Superior temporal gyrus (tissue), 1 donor: ENCODE results near the gene TMEM186.
"Not testable (repeated sequence)": the region's sequence is repeated elsewhere in the genome, so short reads cannot be mapped to it uniquely, and the experiment has no call there.

Experiments used
- DNase-seq: peaks from one replicate; pipeline ENCODE4 v3.0.0-alpha.2; 2016; ENCODE audit errors: extremely low spot score

TMEM186 gene

DNA sequence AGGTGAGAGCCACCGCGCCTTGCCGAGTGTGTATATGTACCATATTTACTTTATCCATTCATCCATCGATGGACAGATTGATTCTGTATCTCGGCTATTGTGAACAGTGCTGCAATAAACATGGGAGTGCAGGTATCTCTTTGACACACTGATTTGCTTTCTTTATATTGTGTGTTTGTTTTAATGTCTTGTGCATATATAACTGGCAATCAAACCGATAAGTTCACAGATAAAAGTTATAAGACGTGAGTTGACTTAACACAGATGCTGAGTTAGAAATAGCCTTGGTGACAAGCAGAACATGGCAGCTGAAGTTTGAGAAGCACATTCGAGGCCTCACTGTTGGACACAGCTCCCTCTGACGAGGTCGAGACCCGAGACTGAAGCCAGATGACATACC lies 23.2 kb downstream of the TMEM186 start:
- no peak for DNase-seq

DNA sequence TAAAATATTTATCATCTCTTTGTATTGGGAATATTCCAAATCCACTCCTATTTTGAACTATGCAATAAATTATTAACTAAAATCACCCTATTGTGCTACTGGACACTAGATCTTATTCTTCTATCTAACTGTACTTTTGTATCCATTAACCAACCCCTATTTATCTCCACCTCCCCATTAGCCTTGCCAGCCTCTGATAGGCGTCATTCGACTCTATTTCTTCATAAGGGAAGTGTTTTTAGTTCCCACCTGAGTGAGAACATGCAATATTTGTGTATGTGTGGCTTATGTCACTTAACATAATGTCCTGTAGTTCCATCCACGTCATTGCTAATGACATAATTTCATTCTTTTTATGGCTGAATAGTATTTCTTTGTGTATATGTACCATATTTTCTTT lies 23.9 kb downstream of the TMEM186 start:
- no peak for DNase-seq

DNA sequence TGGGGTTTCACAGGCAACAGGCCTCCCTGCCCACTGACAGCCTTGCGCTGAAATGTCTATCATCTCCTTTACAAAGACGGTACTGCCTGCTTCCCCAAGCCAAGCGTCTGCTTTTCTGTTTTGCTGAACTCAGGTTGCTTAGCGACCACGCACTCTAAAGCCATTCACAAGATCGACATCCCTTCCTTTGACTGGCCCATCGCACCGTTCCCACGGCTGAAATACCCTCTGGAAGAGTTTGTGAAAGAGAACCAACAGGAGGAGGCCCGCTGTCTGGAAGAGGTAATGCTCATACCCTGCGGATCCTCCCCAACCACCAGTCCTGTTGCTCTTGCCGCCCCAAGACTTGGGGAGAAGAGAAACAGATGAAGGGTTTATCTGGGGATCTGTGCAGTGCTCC lies 28.7 kb downstream of the TMEM186 start:
- DNase-seq: no peak

DNA sequence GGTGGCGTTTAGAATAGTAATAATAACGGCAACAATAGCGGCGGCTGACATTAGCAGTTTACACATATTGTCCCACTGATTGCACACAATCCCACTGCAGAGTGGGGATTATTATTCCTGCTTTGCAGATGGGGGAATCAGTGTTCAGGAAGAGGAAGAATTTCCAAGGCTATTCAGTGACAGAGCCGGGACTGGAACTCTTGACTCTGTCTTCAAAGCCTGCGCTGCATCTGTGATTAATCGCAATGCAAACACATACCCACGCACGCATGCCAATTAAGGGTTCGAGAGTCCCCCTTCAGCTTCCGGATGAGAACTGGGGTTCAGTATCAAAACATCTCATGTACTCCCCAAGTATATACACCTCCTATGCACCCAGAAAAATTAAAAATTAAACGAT lies 29.2 kb downstream of the TMEM186 start:
- no peak for DNase-seq

DNA sequence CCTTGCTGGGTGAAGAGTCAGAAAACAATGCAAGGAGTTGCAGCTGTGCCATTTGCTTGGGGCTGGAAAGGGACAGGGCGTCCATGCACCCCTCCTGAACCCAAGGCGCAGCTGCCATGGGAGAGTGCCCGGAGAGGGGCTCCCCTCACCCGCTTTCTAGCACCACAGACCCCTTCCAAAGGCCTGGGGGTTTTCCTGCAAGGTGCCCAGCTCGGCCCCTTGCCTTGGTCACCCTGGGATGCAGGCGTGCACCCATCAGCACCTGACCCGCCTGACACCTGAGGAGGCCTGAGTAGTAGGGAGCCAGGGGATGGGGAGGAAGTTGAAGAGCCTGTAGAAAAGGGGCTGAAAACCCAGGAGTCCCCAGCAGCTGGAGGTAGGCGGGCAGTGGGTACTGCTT lies 30.3 kb downstream of the TMEM186 start:
- no peak for DNase-seq

DNA sequence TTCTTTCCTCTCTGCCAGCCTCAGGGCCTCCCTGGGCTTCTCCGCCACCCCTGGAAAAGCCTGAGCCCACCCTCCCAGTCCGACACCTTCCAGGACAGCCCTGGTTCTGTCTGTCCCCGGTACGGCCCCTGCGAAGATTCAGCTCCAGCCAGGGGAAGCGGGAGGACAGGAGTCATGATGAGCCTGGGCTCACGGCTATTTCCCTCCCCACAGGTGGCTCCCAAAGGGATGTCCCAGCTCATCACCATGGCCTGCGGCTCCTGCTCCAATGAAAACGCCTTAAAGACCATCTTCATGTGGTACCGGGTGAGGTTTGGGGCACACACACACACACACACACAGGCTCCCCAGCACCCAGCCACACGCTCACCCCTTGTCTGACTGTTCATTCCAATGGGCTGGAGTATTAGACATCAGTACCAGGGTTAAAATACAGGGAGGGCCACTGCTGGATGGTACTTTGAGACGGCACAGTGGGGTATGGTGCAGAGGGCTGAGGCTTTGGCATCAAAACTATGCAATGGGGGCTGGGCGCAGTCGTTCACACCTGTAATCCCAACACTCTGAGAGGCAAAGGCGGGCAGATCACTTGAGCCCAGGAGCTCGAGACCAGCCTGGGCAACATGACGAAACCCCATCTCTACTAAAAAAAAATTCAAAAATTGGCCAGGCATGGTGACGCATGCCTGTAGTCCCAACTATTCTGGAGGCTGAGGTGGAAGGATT lies 32.8 kb downstream of the TMEM186 start:
- no peak for DNase-seq

DNA sequence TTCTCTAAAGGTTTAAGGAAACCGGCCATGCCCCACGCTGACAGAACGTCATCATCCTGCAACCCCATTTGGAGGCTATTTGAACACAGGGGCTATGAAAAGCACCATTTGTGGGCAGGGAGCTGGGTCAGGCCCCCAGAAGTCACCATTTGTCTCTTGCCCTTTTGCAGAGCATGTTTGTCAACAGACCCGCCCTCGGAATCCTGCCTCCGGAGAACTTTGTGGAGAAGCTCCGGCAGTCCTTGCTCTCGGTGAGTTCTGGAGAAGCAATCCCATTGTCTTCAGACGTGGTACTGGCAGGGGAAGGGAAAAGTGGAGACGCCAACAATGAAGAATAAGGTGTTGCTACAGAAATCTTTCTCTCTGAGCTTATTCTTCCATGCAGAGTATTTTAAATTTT lies 33.5 kb downstream of the TMEM186 start:
- no peak for DNase-seq

DNA sequence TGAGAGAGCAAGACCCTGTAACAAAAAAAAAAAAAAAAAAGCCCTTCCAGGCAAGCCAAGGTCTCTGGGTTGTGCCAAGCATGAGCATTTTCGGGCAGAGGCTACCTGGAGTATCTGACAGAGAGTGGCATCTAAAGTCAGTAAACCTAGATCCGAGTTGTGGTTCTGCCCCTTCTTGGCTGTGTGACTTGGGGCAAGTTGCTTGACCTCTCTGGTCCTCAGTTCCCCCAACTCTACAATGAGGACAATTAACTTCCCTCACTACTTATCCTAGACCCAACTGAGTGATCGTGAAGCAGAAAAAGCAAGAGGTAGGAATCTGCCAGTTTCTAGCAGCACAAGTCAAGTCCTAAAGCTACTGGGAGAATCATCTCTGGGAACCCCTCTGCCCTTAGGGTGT lies 34.4 kb downstream of the TMEM186 start:
- DNase-seq: no peak

DNA sequence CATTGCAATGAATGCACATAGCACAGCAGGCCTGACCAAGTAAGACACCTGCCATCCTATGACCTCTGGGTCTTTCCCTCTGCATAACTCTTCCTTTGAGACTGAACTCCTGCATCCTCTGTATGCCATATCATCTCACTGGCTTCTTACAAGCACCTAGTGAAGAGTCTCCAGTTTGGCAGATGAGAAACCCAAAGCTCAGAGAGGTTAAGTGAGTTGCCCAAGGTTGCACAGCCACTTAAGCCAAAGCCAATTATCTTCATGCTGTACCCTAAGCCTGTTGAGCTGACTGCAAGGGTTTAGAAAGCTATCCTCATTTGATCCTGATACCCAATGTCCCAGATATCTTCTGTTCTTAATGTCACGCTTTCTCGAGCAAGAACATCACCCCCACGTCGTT lies 35.2 kb downstream of the TMEM186 start:
- no peak for DNase-seq

DNA sequence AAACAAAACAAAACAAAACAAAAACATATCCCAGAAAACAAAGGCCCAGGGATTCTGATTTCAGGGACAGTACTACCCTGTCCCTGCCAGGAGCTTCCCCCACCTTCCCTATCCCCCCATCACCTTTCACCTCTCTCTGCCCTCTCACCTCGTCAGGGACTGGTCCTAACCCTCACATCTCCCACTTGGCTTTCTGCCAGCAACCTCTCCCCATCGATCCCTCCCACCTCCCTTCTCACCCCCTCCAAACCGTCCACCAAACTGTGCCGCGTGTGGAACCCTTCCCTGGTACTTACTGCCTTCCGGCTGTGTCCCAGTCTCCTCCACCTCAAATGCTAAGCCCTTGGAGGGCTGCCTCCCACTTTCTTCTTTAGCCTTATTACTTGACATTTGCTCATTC lies 36.4 kb downstream of the TMEM186 start:
- no peak for DNase-seq

DNA sequence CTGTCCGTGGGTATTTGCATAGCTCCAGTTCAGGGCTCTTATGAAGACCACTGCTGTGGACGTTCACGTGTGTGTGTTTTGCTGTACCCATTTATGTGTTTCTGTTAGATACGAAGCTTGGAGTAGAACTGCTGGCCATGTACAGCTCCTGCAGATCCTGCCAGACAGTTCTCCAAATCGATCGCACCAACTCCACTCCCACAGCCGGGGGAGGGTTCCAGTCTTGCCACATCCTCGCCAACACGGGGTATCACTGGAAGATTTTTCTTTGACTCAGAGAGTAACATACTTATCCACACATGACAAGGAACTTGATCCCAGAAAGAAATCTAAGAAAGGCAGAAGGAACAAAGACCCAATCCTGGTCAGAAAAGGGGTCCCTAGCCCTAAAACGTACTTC lies 37.4 kb downstream of the TMEM186 start:
- no peak for DNase-seq

DNA sequence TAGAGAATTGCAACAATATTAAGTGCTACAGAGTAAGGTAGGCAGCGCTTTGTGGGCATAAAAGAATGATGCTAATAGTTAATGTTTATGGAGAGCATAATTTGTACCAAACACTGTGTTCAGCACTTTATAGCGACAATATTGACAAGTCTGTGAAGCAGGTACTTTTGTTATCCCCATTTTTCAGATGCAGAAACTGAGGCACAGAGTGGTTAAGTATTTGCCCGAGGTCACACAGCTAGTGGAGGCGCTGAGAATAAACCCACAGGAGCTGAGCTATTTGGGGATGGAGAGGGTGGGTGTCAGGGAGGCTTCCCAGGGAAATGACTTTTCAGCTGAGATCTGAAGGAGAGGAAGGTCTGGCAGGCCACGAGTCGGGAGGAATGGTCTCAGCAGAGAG lies 39.4 kb downstream of the TMEM186 start:
- no peak for DNase-seq

DNA sequence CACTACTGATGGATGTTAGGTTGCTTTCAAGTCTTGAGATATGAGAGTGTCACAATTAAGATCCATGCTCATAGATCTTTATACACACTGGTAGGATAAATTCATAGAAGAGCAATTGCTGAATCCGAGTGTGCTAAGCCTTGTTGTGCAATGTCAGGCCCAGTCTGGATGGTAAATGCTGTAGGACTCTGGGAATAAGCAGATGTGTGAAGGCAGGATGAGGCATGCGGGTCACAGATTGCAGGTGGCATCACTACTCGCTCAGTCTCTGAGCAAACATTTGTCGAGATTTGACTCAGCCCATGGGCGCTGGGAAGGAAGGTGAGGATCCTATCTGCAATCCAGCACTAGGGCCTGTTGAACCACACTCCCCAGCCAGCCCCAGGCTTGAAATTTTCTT lies 40.7 kb downstream of the TMEM186 start:
- no peak for DNase-seq

DNA sequence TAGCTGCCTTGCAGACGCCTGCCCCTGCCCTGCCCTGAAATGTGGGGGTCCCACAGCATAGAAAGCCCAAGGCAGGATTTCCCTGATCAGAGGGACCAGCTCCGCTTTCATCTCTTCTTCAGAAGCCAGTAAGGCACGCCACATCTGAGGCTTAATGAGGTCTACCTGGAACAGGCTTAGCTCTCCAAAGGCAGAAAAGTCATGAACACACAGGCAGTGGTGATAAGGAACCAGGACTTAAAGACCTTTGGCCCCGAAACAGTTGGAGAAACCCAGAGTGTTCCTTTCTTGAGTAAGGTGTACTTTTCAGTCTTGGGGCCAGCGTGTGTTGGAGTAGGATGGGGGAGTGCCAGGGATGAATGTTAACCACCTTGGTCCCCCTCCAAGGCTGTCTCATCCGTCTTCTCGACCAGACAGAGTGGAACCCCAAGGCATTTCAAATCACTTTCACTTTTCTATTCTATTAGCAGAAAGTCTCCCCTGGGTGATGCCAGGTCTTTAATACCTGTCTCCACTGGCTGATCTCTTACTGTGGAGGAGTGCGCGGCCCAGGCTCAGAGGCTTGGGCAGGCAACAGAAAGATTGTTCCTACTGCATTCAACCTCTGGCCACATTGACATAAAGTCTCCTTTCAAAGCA lies 43.9 kb downstream of the TMEM186 start:
- no peak for DNase-seq

DNA sequence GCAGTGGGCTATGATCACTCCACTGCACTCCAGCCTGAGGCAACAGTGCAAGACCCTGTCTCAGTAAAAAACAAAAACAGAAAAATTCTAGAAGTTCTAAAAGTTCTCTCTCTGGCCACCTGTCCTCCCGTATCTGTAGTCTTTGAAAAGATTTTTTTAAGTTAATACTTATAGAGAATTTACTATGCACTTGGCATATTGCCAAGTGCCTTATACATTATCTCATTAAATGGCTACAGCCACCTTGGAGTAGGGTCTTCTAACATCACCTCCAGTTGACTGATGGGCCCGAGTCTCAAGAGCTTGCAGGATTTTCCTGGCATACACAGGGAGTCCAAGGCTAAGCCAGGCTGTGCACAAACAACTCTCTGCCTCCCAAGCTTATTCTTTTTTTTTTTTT lies 44.7 kb downstream of the TMEM186 start:
- DNase-seq: no peak

DNA sequence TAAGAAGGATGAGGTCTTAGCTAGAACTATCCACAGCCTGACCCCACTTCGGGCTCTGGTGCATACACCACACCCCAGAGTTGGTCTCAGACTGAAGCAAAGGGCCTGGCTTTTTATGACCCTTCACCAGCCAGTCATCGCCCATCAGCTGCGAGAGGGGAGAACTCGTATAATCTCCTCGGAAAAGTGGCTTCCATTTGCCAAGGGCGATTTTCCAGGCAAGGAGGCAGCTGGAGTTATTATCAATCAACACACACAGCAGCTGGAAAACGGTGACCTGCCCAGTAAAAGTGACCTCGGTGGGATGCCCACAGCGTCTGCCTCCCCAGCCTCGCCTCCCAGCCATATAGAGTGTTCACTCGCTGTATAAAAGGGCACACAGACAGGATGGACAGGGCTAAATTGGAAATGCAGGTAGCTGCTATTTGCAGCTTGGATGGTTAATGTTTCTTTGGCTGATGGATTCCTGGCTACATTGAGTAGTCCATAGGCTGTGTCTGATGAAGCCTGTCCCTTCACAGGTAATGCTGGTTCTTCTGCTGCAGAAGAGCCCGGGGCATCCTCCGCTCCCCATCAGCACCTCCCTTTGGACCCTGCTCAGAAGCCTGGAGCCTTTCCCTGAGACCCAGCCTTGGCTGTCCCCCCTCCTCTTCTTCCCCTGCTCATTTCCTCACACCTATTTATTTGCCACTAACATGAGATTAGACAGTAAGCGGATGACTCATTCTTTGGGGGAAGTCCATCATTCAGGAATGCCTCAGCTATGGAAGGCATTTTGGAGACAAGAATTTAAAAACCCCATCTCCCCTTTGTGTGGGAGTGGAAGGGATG lies 45.7 kb downstream of the TMEM186 start:
- DNase-seq: no peak

DNA sequence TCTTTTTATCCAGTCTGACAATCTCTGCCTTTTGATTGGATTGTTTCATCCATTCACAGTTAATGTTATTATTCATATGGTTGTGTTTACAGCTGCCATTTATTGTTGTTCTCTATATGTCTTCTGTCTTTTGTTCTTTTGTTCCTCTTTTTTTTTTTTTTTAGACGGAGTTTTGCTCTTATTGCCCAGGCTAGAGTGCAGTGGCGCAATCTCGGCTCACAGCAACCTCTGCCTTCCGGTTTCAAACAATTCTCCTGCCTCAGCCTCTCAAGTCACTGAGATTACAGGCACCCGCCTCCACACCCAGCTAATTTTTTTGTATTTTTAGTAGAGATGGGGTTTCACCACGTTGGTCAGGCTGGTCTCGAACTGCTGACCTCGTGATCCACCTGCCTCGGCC lies 48.5 kb downstream of the TMEM186 start:
- not testable (repeated sequence) for DNase-seq
